Keratinocyte (primary cell): ENCODE measurements around the gene CSNK1D. TPM values are rescaled to one million over a fixed set of nuclear protein-coding genes. Genes with fewer than 3 reads are reported as not detected.

Experiments
- DNase-seq: peaks from one replicate; pipeline ENCODE4 v3.0.0-alpha.2; 2011; ENCODE audit warnings: low read depth, missing footprints, low spot score
- FAIRE-seq: peaks from 2 replicates; lab custom pipeline; 2011; peaks lifted over from hg19 to GRCh38; lab: Jason Lieb, UNC
- H2AFZ ChIP-seq: 2 replicates; pipeline ENCODE4 v1.6.0; 2012; ENCODE audit warnings: low read length, control low read depth, inconsistent platforms; ENCODE audit not compliant: control insufficient read depth
- H3K27ac ChIP-seq: 2 replicates; pipeline ENCODE4 v1.5.1; 2011; ENCODE audit warnings: low read length; ENCODE audit not compliant: control insufficient read depth, insufficient read depth
- H3K27me3 ChIP-seq: 3 replicates; pipeline ENCODE4 v1.6.0; 2011; ENCODE audit warnings: low read length; ENCODE audit not compliant: control insufficient read depth, insufficient read depth; ENCODE audit errors: extremely low read depth
- H3K36me3 ChIP-seq, 2 experiments: 2 replicates in 1 of 2; 3 replicates in 1 of 2; pipeline ENCODE4 v1.5.1; 2011; ENCODE audit warnings: low read length in 2 of 2, mild to moderate bottlenecking in 1 of 2; ENCODE audit not compliant: control insufficient read depth in 2 of 2, insufficient read depth in 2 of 2; ENCODE audit errors: extremely low read depth in 1 of 2
- H3K4me1 ChIP-seq: 3 replicates; pipeline ENCODE4 v1.5.1; 2011; ENCODE audit warnings: low read length; ENCODE audit not compliant: control insufficient read depth, insufficient read depth; ENCODE audit errors: extremely low read depth
- H3K4me2 ChIP-seq: 3 replicates; pipeline ENCODE4 v1.6.0; 2011; ENCODE audit warnings: low read depth, low read length; ENCODE audit not compliant: control insufficient read depth, insufficient read depth; ENCODE audit errors: extremely low read depth
- H3K4me3 ChIP-seq, 3 experiments: fragments of 200-600 bp in 1 of 3; sonication (generic) in 1 of 3; 2 replicates in 2 of 3; 3 replicates in 1 of 3; pipeline ENCODE4 v1.5.1; 2011 to 2016; ENCODE audit warnings: low read length in 3 of 3, mild to moderate bottlenecking in 3 of 3, control low read depth in 2 of 3, inconsistent platforms in 1 of 3, low read depth in 1 of 3, mixed read lengths in 1 of 3, mixed run types in 1 of 3, moderate library complexity in 1 of 3; ENCODE audit not compliant: control insufficient read depth in 2 of 3, insufficient read depth in 2 of 3; ENCODE audit errors: extremely low read depth in 1 of 3
- H3K79me2 ChIP-seq: 2 replicates; pipeline ENCODE4 v1.6.0; 2012; ENCODE audit warnings: low read length; ENCODE audit not compliant: control insufficient read depth, insufficient read depth
- H3K9ac ChIP-seq: 3 replicates; pipeline ENCODE4 v1.6.0; 2011; ENCODE audit warnings: low read length; ENCODE audit not compliant: control insufficient read depth, insufficient read depth; ENCODE audit errors: extremely low read depth
- H3K9me1 ChIP-seq: 3 replicates; pipeline ENCODE4 v1.6.0; 2011; ENCODE audit warnings: low read length; ENCODE audit not compliant: control insufficient read depth, insufficient read depth; ENCODE audit errors: extremely low read depth
- H3K9me3 ChIP-seq: 2 replicates; pipeline ENCODE4 v1.5.1; 2012; ENCODE audit warnings: low read depth, low read length; ENCODE audit not compliant: control insufficient read depth
- H4K20me1 ChIP-seq: 3 replicates; pipeline ENCODE4 v1.6.0; 2011; ENCODE audit warnings: low read length; ENCODE audit not compliant: control insufficient read depth, insufficient read depth; ENCODE audit errors: extremely low read depth
- EZH2 ChIP-seq: IDR thresholded peaks from one replicate; pipeline ENCODE4 v1.6.1; 2012; ENCODE audit warnings: inconsistent platforms, mild to moderate bottlenecking, low read length, moderate library complexity
- dilution Hi-C: fragments of 300-500 bp; cut with MboI; formaldehyde crosslinking; loops from one replicate; pipeline ENCODE4 v1.7.0; 2020; ENCODE audit warnings: low sequenced_read_pairs; ENCODE audit not compliant: extremely low pct_ligation_motif_present
- polyA plus RNA-seq, 5 experiments: library from polyadenylated mRNA; depleted of rRNA in 3 of 5; stranded (reverse) in 3 of 5; stranded (forward) in 1 of 5; unstranded in 1 of 5; fragments of >200 nt; gene quantifications; 1 replicate in 1 of 5; 2 replicates in 3 of 5; 3 replicates in 1 of 5; pipeline versions ENCODE4 v1.2.1 to v1.2.3, GENCODE V29; 2011 to 2012; ENCODE audit warnings: missing spikeins in 2 of 5, low read depth in 1 of 5, low replicate concordance in 1 of 5
- TF ChIP-seq, protein P1 (sequence below), 3 experiments: IDR thresholded peaks in 1 of 3; conservative IDR thresholded peaks in 1 of 3; optimal IDR thresholded peaks in 1 of 3; 2 replicates in 2 of 3; 3 replicates in 1 of 3; pipeline versions ENCODE3 to v1.5.1; 2011; ENCODE audit warnings: low read length in 3 of 3, mild to moderate bottlenecking in 3 of 3, moderate library complexity in 2 of 3, control low read depth in 1 of 3, inconsistent platforms in 1 of 3; ENCODE audit not compliant: insufficient read depth in 2 of 3; ENCODE audit errors: extremely low read depth in 1 of 3

The CSNK1D gene
- polyA plus RNA-seq, 1 donor (not counting 4 experiments of a cell fraction or from before 2014, with no cell fraction given): 86.0 TPM

DNA sequence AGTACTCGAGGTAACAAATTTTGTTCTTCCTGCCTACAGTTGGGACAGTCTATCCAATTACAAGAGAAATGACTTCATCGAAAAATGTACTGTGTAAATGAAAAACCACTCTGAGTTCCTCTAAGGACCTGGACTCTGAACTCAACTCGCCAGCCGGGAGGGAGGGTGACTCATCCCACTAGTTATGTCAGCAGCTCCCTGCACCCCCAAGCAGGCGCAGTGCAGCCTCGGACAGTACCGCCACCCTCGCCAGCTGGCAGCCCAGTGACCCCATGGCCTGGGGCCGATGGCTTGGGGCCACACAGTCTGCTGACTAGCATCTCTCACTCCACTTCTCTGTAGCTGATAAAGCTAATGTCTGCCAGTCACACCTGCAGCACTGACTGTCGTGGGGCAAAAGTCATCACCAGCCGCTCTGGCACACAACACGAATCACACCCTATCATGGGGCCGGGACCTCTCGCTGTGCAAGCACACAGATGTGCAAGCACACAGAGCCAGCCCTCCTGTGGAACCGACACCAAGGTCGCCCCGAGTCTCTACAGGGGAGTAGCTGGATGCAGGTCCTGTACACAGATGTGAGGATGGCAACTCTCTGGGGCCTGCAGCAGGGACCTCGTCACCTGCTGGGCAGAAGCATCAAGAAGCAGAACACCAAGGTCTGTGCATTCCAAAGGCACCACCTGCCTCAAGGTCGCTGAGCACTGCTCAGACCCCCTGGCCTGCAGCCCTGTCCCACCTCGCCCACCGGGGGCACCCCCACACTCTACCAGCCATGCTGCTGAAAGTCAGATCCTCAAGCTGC, 5.7 kb downstream of the CSNK1D start:
- Histone ChIP-seq H3K4me1 (peaks cover 36% of the 10 kb centered on the region), H4K20me1 (peaks cover 69% of the 10 kb centered on the region), H3K36me3 (peaks cover 44 to 62% of the 10 kb centered on the region in 2 experiments), H3K4me3 (peak overlapping the region in 1 of 3 experiments; percentile 11), H2AFZ (no peak overlapping the region), H3K4me2 (peak overlapping the region; percentile 67), H3K9me3 (no peaks in the 10 kb centered on the region), H3K79me2 (peaks cover 99% of the 10 kb centered on the region), H3K9me1 (peaks cover 16% of the 10 kb centered on the region), H3K27ac (peak overlapping the region; percentile 55), H3K9ac (peak overlapping the region; percentile 48), H3K27me3 (no peaks in the 10 kb centered on the region)
- TF ChIP-seq EZH2: no peak
- TF ChIP-seq, protein P1, sequence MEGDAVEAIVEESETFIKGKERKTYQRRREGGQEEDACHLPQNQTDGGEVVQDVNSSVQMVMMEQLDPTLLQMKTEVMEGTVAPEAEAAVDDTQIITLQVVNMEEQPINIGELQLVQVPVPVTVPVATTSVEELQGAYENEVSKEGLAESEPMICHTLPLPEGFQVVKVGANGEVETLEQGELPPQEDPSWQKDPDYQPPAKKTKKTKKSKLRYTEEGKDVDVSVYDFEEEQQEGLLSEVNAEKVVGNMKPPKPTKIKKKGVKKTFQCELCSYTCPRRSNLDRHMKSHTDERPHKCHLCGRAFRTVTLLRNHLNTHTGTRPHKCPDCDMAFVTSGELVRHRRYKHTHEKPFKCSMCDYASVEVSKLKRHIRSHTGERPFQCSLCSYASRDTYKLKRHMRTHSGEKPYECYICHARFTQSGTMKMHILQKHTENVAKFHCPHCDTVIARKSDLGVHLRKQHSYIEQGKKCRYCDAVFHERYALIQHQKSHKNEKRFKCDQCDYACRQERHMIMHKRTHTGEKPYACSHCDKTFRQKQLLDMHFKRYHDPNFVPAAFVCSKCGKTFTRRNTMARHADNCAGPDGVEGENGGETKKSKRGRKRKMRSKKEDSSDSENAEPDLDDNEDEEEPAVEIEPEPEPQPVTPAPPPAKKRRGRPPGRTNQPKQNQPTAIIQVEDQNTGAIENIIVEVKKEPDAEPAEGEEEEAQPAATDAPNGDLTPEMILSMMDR (optimal IDR thresholded peaks at IDR 0.05 in 1 of 3, IDR thresholded peaks at IDR 0.05 in 1 of 3, conservative IDR thresholded peaks at IDR 0.05 in 1 of 3; ENCODE audit: extremely low read depth in 1 of 3, insufficient read depth in 2 of 3, low read length in 3 of 3): peak in 1 of 3 experiments; percentile 7
- peak; percentile 71 for FAIRE-seq
- no peak for DNase-seq
- dilution Hi-C loops: no loop called here

DNA sequence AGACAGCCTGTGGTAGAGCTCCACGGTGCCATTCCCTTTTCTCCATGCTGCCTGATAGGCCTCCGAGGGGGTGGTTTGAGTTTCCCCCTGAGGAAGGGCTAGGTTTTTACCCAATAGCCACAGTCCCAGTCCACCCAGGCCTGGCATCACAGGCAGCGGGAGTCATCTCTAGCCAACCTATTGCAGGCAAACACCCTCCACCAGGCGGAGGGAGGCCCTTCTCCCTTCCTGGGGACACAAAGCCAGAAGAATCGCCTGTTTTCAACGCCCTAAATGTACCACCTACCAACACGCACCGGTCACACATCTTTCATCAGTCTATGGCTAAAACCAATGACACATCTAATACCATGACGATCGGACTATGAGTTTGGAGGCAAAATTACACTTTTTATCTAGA, 7.4 kb downstream of the CSNK1D start:
- Histone ChIP-seq H3K9me3 (no peaks in the 10 kb centered on the region), H3K27ac (no peak overlapping the region), H3K4me1 (peaks cover 25% of the 10 kb centered on the region), H3K27me3 (no peaks in the 10 kb centered on the region), H3K4me3 (no peak overlapping the region), H3K79me2 (peaks cover 99% of the 10 kb centered on the region), H3K9me1 (peaks cover 11% of the 10 kb centered on the region), H3K9ac (no peak overlapping the region), H2AFZ (no peak overlapping the region), H3K36me3 (peaks cover 54 to 69% of the 10 kb centered on the region in 2 experiments), H4K20me1 (peaks cover 64% of the 10 kb centered on the region), H3K4me2 (no peak overlapping the region)
- dilution Hi-C loops: no loop called here
- DNase-seq (no peak), FAIRE-seq (no peak)
- TF ChIP-seq, protein P1 (optimal IDR thresholded peaks at IDR 0.05 in 1 of 3, IDR thresholded peaks at IDR 0.05 in 1 of 3, conservative IDR thresholded peaks at IDR 0.05 in 1 of 3; ENCODE audit: extremely low read depth in 1 of 3, insufficient read depth in 2 of 3, low read length in 3 of 3): no peak
- TF ChIP-seq EZH2: no peak
